Kidney (tissue), 14 donors: ENCODE data around the gene COBL. TPM values are rescaled to one million over a fixed set of nuclear protein-coding genes. Genes with fewer than 3 reads are reported as not detected.

Experiments
- DNase-seq, 5 donors: peaks; one replicate each; pipeline ENCODE4 v3.0.0-alpha.2; 2013 to 2020
- FAIRE-seq: peaks from 2 replicates; lab custom pipeline; 2012; peaks lifted over from hg19 to GRCh38; lab: Jason Lieb, UNC
- H3K27ac ChIP-seq, 2 donors: one replicate each; pipeline ENCODE4 v1.7.0; 2013; ENCODE audit warnings: low read depth in 2 of 2, low read length in 2 of 2, inconsistent platforms in 1 of 2
- H3K27me3 ChIP-seq: one replicate; pipeline ENCODE4 v1.7.1; 2013; ENCODE audit warnings: low read length, inconsistent platforms; ENCODE audit not compliant: control insufficient read depth, insufficient read depth
- H3K36me3 ChIP-seq, 3 donors: one replicate each; pipeline versions ENCODE4 v1.7.0 to v1.7.1; 2013; ENCODE audit warnings: low read length in 3 of 3, control low read depth in 1 of 3, inconsistent platforms in 1 of 3; ENCODE audit not compliant: insufficient read depth in 3 of 3, control insufficient read depth in 2 of 3
- H3K4me1 ChIP-seq, 3 donors: one replicate each; pipeline versions ENCODE4 v1.7.0 to v1.7.1; 2013; ENCODE audit warnings: low read length in 3 of 3, inconsistent platforms in 1 of 3, low read depth in 1 of 3; ENCODE audit not compliant: control insufficient read depth in 2 of 3, insufficient read depth in 2 of 3
- H3K4me3 ChIP-seq, 3 donors: one replicate each; pipeline versions ENCODE4 v1.7.0 to v1.8.1; 2013; ENCODE audit warnings: low read length in 3 of 3, control low read depth in 1 of 3, inconsistent platforms in 1 of 3
- H3K9ac ChIP-seq, 3 donors: one replicate each; pipeline versions ENCODE4 v1.7.0 to v1.7.1; 2013; ENCODE audit warnings: low read length in 3 of 3, control low read depth in 1 of 3, inconsistent platforms in 1 of 3
- H3K9me3 ChIP-seq, 3 donors: one replicate each; pipeline versions ENCODE4 v1.7.0 to v1.7.1; 2013; ENCODE audit warnings: low read length in 3 of 3, control low read depth in 1 of 3, inconsistent platforms in 1 of 3; ENCODE audit not compliant: control insufficient read depth in 2 of 3, insufficient read depth in 1 of 3
- CTCF ChIP-seq: IDR thresholded peaks from 3 replicates; pipeline ENCODE4 v1.5.1; 2012; ENCODE audit warnings: mild to moderate bottlenecking, moderate library complexity, borderline replicate concordance; ENCODE audit not compliant: insufficient read depth; ENCODE audit errors: extremely low read depth
- intact Hi-C: fragments of 100-400 bp; cut with DNase I; formaldehyde crosslinking; loops from one replicate; pipeline ENCODE4 v1.11.1; 2022
- polyA plus RNA-seq: library from polyadenylated mRNA; stranded (reverse); fragments of 350-450 nt; fragmentation: Illumina TruSeq; extraction: RNeasy Lipid Tissue Mini Kit (QIAGEN cat#74804); gene quantifications from one replicate; pipeline ENCODE4 v1.2.3, GENCODE V29; 2014; ENCODE audit warnings: low read depth, low replicate concordance; ENCODE audit not compliant: insufficient read depth
- total RNA-seq: library from RNA; stranded (reverse); fragmentation: NEBNext Ultra II Directional; extraction: Animal tissue kit (Norgen Biotek cat#: 25700); gene quantifications from one replicate; pipeline ENCODE4 v1.2.1, GENCODE V29; 2021
- donor health status: control.
- donor health status: control.
- donor health status: control.
- donor health status: control.
- donor health status: control.
- donor health status: DM: yes; HTN: yes; CAD: no.
- donor health status: Normal renal cell carcinoma (clear cell type).

Gene COBL
- total and polyA plus RNA-seq, 2 donors from 2014 or later, result 9.8 to 42.7 TPM

GRCh38 chr7:51154201-51154600, 162.4 kb downstream of the COBL start:
- H3K9me3 ChIP-seq, result no peaks in the 10 kb centered on the region
- no peak overlapping the region for H3K4me3 ChIP-seq
- no peak overlapping the region for H3K9ac ChIP-seq
- no peaks in the 10 kb centered on the region for H3K36me3 ChIP-seq
- DNase-seq (no peak), FAIRE-seq (no peak)
- intact Hi-C loops, result no loop called here
- no peaks in the 10 kb centered on the region for H3K27me3 ChIP-seq
- H3K27ac ChIP-seq, result no peak overlapping the region
- H3K4me1 ChIP-seq, result no peaks in the 10 kb centered on the region
- no peak for TF ChIP-seq CTCF

- intact Hi-C loops, result no loop called here
- no peak for TF ChIP-seq CTCF
- Histone ChIP-seq H3K4me3 (no peak overlapping the region), H3K36me3 (no peaks in the 10 kb centered on the region), H3K4me1 (no peaks in the 10 kb centered on the region), H3K9ac (no peak overlapping the region), H3K27me3 (no peaks in the 10 kb centered on the region), H3K9me3 (no peaks in the 10 kb centered on the region), H3K27ac (no peak overlapping the region)
- DNase-seq, result no peak
- FAIRE-seq, result no peak
These were observed 163.9 kb downstream of the COBL start for GRCh38 chr7:51152706-51153200.

GRCh38 chr7:51151455-51151854, 165.2 kb downstream of the COBL start:
- Histone ChIP-seq H3K27ac (no peak overlapping the region), H3K9me3 (no peaks in the 10 kb centered on the region), H3K36me3 (no peaks in the 10 kb centered on the region), H3K4me1 (no peaks in the 10 kb centered on the region), H3K9ac (no peak overlapping the region), H3K27me3 (no peaks in the 10 kb centered on the region), H3K4me3 (no peak overlapping the region)
- no peak for TF ChIP-seq CTCF
- intact Hi-C loops, result no loop called here
- no peak for FAIRE-seq
- peak in 1 of 5 donors; percentile 44 for DNase-seq

GRCh38 chr7:51150193-51150592, 166.4 kb downstream of the COBL start:
- Histone ChIP-seq H3K4me3 (no peak overlapping the region), H3K9me3 (no peaks in the 10 kb centered on the region), H3K27ac (no peak overlapping the region), H3K4me1 (no peaks in the 10 kb centered on the region), H3K27me3 (no peaks in the 10 kb centered on the region), H3K36me3 (no peaks in the 10 kb centered on the region), H3K9ac (no peak overlapping the region)
- TF ChIP-seq CTCF, result no peak
- DNase-seq (no peak), FAIRE-seq (no peak)
- intact Hi-C loops, result no loop called here
